ENCODE results near the gene PRXL2C.
"Not testable (repeated sequence)": the region's sequence is repeated elsewhere in the genome, so short reads cannot be mapped to it uniquely, and the experiment has no call there.

Gene PRXL2C, protein sequence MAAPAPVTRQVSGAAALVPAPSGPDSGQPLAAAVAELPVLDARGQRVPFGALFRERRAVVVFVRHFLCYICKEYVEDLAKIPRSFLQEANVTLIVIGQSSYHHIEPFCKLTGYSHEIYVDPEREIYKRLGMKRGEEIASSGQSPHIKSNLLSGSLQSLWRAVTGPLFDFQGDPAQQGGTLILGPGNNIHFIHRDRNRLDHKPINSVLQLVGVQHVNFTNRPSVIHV

DNA sequence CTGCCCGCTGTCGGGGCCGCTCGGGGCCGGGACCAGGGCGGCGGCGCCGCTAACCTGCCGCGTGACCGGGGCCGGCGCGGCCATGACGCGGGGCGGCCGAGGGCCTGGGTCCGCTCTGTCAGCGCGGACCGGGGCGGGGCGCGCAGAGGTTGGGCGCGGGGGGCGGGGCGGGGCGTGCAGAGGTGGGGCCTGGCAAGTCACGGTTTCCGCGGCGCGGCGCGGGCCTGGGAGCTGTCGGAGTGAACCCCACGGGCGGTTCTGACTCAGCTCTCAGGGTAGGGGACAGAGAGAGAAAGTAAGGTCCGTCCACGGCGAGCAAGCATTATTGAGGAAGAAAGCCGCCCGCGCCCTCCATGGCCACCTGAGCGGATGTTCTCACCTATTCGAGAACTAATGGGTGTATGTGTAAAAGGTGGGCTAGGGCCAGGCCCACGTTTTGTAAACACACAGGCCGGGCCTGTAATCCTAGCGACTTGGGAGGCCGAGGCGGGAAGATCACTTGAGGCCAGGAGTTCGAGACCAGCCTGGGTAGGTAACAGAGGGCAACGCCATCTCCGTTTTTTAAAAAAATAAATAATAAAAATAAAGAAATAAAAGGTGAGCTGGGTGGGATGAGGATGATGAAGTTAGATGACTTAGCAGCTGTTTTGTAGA, at the start of gene PRXL2C:
TSS of gene PRXL2C (minus strand) at position 120 of the 654 bp plus-strand sequence. CDS start at position 84, 36 bp downstream.
- peak; percentile 84 to 86 for DNase-seq

DNA sequence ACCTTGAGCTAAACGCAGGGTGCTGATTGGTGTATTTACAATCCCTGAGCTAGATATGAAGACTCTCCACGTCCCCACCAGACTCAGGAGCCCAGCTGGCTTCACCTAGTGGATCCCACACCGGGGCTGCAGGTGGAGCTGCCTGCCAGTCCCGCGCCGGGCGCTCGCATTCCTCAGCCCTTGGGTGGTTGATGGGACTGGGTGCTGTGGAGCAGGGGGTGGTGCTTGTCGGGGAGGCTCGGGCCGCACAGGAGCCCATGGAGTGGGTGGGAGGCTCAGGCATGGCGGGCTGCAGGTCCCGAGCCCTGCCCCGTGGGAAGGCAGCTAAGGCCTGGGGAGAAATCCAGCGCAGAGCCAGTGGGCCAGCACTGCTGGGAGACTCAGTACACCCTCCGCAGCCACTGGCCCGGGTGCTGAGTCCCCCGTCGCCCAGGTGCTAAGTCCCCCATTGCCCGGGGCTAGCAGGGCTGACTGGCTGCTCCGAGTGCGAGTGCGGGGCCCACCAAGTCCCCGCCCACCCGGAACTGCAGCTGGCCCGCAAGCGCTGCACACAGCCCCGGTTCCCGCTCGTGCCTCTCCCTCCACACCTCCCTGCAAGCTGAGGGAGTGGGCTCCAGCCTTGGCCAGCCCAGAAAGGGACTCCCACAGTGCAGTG, 45.7 kb upstream of the PRXL2C start:
- not testable (repeated sequence) for DNase-seq

DNA sequence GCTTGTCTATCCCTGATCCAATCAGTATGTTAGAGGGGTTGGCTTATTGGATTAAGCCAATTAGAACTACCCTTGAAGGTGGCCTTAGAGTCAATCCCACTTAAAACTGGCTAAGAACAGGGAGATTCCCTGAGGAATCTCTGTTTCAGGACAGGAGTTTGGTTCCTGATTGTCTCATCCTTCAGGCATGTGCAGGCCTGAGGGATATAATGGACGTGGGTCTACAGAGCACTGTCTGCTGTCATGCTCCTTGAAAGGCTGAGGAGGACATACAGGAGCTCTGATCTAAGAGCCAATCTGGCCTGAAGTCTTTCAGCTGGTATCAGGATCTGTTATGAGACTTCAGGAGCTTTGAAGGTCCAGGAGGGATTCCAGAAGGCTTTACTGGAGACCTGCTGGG, 36.2 kb upstream of the PRXL2C start:
- no peak for DNase-seq

DNA sequence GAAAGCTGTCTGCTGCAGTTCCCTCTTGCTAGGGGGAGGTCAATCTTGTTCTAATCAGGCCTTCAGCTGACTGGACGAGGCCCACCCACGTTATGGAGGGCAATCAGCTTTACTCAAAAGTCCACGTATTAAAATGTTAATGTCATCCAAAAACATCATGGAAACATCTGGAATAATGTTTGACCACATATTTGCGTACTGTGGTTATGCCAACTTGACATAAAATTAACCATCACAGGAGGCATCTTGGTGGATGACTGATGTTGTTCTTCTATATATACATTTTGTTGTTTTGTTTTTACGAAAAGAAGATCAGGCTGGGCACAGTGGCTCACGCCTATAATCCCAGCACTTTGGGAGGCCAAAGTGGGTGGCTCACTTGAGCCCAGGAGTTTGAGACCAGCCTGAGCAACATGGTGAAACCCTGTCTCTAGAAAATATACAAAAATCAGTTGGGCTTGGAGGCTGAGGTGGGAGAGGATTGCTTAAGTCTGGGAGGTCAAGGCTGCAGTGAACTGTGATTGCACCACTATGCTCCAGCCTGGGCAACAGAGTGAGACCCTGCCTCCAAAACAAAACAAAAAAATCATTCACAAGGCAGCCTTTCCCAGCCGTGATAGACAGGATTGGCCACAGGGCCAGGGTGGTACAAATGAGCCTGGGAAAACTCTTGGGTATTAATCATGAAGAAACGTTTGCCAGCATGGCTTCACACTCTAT, 33.8 kb upstream of the PRXL2C start:
- DNase-seq: no peak

DNA sequence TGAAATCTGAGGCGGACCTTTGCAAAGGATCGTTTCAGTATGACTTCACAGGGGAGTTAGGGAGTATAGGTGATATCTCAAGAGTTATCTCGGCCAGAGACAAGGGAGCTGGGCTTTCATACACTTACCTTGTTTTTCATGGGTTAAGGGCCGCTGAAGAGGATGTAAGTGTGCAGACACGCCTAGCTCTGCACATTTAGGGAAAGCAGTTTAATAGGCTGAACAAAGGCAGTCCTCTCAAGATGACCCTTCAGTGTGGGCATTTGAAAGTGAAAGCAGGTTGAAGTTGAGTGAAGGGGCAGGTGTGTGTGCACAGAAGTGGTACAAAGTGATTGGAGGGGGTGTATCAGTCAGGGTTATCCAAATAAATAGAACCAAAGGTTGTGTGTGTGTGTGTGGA, 33.1 kb upstream of the PRXL2C start:
- DNase-seq: no peak

DNA sequence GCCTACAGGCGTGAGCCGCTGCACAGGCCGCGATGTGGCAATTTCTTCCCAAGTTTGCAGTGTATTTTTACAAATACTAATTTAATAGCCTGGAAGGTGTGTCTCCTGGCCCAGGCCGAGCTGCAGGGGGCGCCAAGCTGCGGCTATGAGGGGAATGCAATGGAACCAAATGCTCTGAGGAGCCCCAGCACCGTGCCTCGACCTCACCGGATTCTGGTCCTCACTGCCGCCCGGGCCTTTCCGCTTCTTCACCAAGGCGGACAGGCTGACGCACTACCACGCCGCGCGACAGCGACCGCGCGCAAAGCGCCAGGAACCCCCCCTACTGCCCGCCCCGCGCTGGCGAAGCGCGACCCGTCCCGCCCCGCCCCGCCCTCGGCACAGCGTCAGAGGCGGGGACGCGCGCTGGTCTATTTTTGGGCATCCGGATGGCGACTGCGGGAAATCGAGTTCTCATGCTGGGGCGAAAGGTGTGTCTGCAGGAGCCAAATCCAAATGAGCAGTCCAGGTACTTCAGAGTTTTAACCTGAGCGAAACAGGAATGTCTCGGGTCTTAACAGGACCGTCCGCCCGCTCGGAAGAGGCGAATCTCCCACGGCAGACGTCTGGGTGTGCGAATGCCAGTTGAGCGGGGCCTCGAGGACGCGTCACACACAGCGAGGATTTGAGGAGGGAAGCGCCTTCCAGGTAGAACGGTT, 31.7 kb upstream of the PRXL2C start:
- peak; percentile 82 to 83 for DNase-seq

DNA sequence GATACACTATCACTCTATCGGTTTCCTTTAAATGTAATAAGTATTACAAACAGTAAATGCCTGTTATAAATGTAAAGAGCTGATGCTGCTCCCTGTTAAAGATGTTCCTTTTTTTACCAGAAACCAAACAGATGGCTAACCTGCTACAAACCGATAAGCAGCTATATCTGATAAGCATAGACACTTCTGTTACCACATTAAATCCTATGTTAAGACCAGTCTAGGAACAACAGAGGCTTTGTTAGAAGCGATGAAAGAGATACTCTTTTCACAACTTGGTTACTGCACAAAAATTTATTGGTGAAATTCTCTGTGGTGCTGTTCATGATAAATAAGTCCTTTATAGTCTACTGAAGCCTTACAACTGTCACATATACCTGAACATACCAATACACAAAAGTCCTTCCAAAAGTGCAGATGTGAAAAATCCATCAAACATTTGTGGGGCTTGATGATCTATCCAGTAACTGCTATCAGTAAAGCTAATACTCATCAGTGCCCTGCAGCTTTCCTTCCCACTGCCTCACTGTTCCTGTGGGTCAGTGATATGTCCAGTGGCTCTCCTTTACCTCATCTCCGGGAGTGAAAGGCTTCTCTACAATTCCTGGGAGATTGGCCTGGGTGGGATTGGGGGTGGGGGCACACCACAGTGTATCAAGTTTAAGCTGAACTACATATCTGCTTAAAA, 25.8 kb upstream of the PRXL2C start:
- DNase-seq: no peak

DNA sequence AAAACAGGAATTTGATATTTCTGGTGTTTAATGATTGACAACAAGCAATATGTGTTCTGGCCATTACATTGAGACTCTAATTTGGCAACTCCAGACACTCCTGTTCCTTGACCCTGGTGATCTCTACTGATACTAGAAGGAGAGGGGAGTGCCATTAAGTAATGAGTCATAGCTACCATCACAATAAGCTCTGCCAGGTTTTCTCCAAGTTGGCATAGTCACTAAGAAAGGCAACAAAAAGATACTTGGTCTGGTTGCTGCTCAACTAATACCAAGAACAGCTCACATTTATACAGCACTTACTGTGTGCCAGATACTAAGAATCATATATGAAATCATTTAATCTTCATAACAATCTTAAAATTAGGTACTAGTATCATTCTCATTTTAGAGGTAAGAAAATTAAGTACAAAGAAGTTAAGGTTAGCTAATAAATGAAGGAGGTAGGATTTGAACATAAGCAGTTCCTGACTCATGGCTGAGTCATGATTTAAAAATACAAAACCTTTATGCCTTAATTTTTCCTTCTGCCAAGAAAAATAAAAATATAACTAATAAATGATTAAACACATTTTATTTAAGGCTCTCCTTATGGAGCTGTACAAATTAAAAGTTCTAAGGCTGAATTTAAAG, 19.9 kb upstream of the PRXL2C start:
- no peak for DNase-seq

DNA sequence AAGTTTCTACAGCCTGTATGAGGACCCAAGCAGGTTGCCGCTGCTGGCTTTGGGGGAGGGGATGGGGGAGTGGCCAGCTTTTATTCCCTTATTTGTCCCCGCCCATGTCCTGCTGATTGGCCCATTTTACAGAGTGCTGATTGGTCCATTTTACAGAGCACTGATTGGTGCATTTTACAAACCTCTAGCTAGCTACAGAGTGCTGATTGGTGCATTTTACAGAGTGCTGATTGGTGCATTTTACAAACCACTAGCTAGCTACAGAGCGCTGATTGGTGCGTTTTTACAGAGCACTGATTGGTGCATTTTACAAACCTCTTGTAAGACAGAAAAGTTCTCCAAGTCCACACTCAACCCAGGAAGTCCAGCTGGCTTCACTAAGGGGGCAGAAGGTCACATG, 18.7 kb upstream of the PRXL2C start:
- DNase-seq: not testable (repeated sequence)

DNA sequence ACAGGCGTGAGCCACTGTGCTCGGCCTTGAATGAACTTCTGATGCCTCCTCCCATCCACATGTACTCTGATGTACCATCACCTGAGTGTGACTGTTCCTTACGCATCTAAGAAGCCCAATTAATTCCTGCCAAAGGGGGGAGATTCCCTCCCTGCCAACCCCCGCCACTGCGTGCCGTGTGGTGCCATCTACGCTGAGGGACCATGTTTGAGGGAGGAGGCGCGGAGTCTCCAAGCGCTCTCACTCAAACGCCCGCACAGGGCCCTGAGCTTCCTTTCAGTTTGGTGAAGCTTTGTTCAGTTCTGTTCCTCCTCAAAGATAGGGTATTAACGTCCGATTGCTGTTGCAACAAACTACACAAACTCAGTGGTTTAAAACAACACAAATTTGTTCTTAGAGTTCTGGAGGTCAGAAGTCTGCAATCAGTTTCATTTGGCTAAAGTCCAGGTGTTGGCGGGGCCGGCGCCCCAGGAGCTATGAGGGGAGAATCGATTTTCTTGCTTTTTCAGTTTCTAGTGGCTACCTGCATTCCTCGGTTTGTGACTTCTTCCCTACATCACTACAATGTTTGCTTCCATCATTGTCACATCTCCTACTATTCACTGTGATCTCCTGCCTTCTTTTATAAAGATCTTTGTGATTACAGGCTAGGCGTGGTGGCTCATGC, 13.9 kb upstream of the PRXL2C start:
- no peak for DNase-seq

DNA sequence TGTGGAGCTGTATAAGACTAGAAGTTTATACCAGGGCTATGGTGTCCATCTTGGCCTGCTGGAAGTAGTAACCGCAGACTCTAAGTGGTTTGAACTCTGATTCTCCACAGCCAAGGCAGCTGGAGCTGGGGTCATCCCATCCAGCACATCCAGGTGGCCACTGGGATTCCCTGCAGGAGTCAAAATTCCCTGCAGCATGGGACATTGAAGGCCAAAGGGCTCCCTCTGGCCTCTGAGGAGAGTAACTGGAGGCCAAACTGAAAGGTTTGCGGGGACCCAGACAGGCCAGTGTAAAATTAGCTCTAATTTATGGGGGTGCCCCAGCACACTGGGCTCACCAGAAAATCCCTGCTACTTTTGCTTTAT, 12.2 kb upstream of the PRXL2C start:
- no peak for DNase-seq

DNA sequence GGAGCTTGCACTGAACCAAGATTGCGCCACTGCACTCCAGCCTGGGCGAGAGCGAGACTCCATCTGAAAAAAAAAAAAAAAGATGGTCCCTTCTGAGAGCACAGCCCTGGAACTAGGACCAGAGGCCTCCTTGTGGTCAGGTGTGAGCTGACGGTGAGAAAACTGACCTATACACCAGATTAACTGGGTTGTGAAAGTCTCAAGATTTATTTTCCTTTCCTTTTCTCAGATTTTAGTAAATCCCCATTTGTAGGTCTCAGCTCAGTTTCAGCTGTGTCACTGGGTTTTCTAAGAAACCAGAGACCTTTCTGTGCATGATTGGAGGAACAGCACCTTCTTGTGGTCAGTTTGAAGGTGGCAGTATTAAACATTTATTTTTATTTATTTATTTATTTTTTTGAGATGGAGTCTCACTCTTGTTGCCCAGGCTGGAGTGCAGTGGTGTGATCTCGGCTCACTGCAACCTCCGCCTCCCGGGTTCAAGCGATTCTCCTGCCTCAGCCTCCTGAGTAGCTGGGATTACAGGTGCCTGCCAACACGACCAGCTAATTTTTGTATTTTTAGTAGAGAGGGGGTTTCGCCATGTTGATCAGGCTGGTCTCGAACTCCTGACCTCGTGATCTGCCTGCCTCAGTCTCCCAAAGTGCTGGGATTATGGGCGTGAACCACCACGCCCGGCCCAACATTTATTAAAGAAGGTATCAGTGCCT, 11.7 kb upstream of the PRXL2C start:
- DNase-seq: peak in 1 of 2 donors; percentile 52

DNA sequence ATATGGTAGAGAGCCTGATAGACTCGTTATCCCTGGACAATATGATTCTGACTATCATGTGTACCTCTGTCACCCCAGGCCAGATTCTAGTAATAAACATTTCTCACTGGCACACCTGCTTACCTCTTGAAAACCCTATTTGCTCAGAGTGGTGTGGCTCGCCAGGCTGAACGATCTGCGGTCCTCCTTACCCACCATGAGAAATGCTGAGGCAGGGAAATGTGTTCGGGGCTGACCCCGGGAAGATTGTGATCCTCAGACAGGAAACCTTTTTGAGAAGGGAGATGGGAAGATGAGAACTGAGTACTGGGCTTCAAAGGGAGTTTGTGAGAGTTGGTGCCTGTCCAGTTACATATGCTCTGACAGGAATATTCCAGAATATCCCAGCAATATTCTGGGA, 10.7 kb upstream of the PRXL2C start:
- DNase-seq: no peak

DNA sequence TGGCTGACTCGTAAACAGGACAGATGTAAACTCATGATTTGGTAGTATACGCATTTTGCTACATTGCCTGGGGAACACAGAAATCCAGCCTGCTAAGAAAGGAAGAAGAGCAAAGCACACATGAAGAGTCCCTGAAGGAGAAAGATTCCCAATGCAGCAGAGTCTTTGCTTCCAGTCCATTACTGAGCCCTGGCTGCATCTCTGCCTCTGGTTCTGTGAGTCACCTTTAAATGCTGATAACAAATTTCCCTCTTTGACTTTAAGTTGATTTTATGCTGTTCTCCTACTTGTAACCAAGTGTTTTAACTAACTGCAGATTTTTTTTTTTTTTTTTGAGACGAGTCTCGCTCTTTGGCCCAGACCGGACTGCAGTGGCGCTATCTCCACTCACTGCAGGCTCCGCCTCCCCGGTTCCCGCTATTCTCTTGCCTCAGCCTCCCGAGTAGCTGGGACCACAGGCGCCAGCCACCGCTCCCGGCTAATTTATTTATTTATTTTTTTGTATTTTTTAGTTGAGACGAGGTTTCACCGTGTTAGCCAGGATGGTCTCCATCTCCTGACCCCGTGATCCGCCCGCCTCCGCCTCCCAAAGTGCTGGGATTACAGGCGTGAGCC, 8.5 kb upstream of the PRXL2C start:
- no peak for DNase-seq

DNA sequence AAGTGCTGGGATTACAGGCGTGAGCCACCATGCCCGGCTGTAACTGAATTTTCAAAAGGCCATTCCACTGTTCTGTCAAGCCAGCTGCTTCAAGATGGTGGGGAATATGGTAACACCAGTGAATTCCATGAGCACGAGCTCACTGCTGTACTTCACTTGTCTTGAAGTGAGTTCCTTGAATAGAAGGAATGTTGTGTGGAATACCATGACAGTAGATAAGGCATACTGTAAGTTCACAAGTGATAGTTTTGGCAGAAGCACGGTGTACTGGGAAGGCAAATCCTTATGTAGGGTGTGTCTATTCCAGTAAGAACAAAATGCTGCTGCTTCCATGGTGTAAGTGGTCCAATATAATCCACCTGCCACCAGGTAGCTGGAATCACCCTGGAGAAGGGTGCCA, 6.6 kb upstream of the PRXL2C start:
- DNase-seq: no peak

DNA sequence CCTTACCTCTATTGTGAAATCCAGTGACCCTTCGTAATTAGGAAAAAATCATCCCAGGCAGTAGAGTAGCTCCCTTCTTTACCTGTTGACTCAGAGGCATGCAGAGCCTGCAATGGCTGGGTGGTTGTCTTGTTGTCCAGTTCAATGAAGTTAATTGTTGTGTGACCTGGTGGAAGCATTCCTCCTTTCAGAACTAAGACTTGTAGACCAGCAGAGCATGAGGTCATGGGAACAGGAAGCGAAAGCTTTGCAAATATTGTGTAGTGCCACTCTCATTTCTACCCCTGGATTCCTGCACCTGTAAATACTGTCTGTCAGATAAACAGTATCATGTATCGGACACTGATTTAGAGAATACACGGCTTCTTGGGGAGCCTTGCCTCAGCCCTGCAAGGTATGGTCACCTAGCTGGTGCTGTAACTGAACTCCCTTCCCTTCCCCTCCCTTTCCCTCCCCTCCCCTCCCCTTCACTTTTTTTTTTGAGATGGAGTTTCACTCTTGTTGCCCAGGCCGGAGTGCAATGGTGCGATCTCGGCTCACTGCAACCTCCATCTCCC, 5.7 kb upstream of the PRXL2C start:
- no peak for DNase-seq

DNA sequence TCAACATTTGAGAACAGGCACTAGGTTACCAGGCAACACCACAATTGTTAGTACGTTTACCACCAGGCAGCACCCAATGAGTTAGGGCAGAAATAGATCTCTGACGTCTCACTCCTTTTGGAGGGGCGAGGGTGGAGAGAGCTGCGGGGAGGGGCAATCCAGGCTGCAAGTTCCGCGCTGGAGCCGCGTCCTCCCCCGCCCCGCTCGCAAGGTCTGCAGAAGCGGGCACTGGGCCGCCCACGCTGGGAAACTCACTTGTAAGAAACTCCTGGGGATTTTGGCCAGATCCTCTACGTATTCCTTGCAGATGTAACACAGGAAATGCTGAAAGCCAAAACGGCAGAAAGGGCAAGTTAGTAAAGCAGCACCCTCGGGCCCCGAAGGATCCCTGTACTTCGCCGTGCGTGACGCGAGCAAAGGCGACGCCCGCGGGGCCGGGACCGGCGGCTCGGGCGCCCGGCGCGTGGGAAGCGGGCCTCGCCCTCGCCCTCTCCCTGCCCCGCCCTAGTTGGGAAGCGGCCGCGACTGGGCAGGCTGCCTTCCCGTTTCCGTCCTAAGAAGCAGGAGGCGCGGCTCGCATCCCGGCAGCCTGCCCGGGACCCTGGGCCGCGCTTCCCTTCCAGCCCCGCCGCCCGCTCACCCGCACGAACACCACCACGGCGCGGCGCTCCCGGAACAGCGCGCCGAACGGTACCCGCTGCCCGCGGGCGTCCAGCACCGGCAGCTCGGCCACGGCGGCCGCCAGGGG, 493 bp downstream of the PRXL2C start:
- peak; percentile 87 to 89 for DNase-seq

DNA sequence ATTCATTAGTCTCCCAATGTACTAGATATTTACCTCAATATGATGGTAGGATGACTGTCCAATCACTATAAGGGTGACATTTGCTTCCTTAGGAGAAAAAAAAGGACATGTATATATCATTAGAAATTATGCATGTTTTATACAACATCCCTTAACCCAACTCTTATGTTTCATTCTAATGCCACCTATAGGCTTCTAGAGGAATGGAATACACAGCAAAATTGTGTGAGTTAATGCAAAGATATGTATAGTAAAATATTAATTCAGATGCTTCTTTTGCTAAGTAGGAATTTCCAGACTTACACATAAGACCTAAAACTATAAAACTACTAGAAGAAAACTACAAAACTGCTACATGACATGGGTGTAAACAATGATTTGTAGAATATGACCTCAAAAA, 3.5 kb downstream of the PRXL2C start:
- peak in 1 of 2 donors; percentile 19 for DNase-seq

Measured in CD4-positive, alpha-beta T cell treated with Interleukin-1 beta for 1 hour (primary cell).